Heart right ventricle (tissue), 16 donors: ENCODE results near the gene STK4. TPM values are rescaled to one million over a fixed set of nuclear protein-coding genes. Genes with fewer than 3 reads are reported as not detected.

Source experiments
- ATAC-seq, 8 donors: fragments of 200-7000 bp; cut with Tn5 transposase; one replicate each; pipeline ENCODE4 v1.9.1; 2020; ENCODE audit warnings: mild to moderate bottlenecking in 8 of 8, moderate library complexity in 8 of 8, moderate number of reproducible peaks in 1 of 8
- DNase-seq, 2 donors: peaks; one replicate each; pipeline ENCODE4 v3.0.0-alpha.2; 2020
- H3K27ac ChIP-seq, 10 donors: fragments of 200-600 bp; sonication (generic) in 2 of 10; one replicate each; pipeline versions ENCODE4 v1.5.0 to v1.8.0; 2020 to 2022; ENCODE audit warnings: mild to moderate bottlenecking in 3 of 10
- H3K27me3 ChIP-seq, 7 donors: fragments of 200-600 bp; one replicate each; pipeline ENCODE4 v1.8.0; 2021 to 2022; ENCODE audit warnings: mild to moderate bottlenecking in 2 of 7
- H3K36me3 ChIP-seq, 9 donors: fragments of 200-600 bp; sonication (generic) in 1 of 9; one replicate each; pipeline versions ENCODE4 v1.5.0 to v1.8.0; 2020 to 2022; ENCODE audit warnings: mild to moderate bottlenecking in 2 of 9
- H3K4me1 ChIP-seq, 9 donors: fragments of 200-600 bp; sonication (generic) in 1 of 9; one replicate each; pipeline versions ENCODE4 v1.5.0 to v1.8.0; 2020 to 2022; ENCODE audit warnings: mild to moderate bottlenecking in 4 of 9
- H3K4me3 ChIP-seq, 10 donors: fragments of 200-600 bp; sonication (generic) in 2 of 10; one replicate each; pipeline versions ENCODE4 v1.5.0 to v1.8.0; 2020 to 2022; ENCODE audit warnings: mild to moderate bottlenecking in 7 of 10, moderate library complexity in 2 of 10
- H3K9me3 ChIP-seq, 11 donors: fragments of 200-600 bp in 10 of 11; sonication (generic) in 2 of 11; one replicate each; pipeline versions ENCODE4 v1.5.0 to v1.8.0; 2013 to 2022; ENCODE audit warnings: mild to moderate bottlenecking in 2 of 11, control low read depth in 1 of 11, moderate library complexity in 1 of 11
- WGBS, 2 donors: extraction: QIAGEN DNeasy Blood & Tissue Kit; methylation state at CpG; one replicate each; pipeline ENCODE4 v1.1.7; 2013; ENCODE audit warnings: inconsistent platforms in 1 of 2; 5-methylcytosine and 5-hydroxymethylcytosine counted together
- intact Hi-C, 10 donors: fragments of 100-400 bp; cut with DNase I; formaldehyde crosslinking; loops; one replicate each; pipeline versions ENCODE4 v1.11.1 to v1.14.2; 2022
- polyA plus RNA-seq, 2 donors: library from polyadenylated mRNA; stranded (reverse); fragments of 200-250 nt; gene quantifications; one replicate each; pipeline ENCODE4 v1.2.3, GENCODE V29; 2013
- total RNA-seq, 10 donors: library from RNA; stranded (reverse); fragmentation: NEBNext Ultra II Directional in 3 of 10; extraction: Animal tissue kit (Norgen Biotek cat#: 25700) in 3 of 10; gene quantifications; one replicate each; pipeline versions ENCODE4 v1.2.1 to v1.2.4, GENCODE V29; 2021 to 2023
- TF ChIP-seq, protein P1 (sequence below), 9 donors: fragments of 200-600 bp; sonication (generic) in 2 of 9; IDR thresholded peaks; one replicate each; pipeline versions ENCODE4 v1.5.0 to v1.8.0; 2021 to 2022; ENCODE audit warnings: antibody characterized with exemption in 9 of 9, mild to moderate bottlenecking in 5 of 9, moderate library complexity in 1 of 9
- donor health status: Arrhythmogenic right ventricular cardiomyopathy.
- donor health status: ischemic (EF 13 %, LVEDD 7.1; RV severe dilation, severe dysfunction).
- donor health status: healthy with polysubstance abuse.
- donor health status: DM: no; HTN: yes; CAD: no.
- donor health status: DM: no; HTN: no; CAD: no.
- donor health status: ischemic (EF 25% LVEDD 6.9; RV normal size, moderate dysfunction).
- donor health status: ischemic (EF 25% LVEDD 5.7; RV mildly dilated, moderate dysfunction).
- donor health status: healthy.
- donor health status: DM: yes; HTN: yes; CAD: no.
- donor health status: Ischemic cardiomyopathy.
- donor health status: ischemic (EF 35%, LVEDD 5.7; RV mildly dilated, moderate dysfunction).
- donor health status: nonischemic (EF 11% LVEDD 7.7; RV severe dilation, severe dysfunction).
- donor health status: DM: yes; HTN: yes; CAD: no.
- donor health status: PGD.
- donor health status: ischemic (EF 29% LVEDD 5.4; RV normal size, mild dysfunction).
- donor health status: nonischemic (EF 23%, LVEDD 6.1; RV moderate dilation, normal function).

Gene STK4
- total and polyA plus RNA-seq, 12 donors: 3.7 to 18.1 (median 8.1) TPM

DNA sequence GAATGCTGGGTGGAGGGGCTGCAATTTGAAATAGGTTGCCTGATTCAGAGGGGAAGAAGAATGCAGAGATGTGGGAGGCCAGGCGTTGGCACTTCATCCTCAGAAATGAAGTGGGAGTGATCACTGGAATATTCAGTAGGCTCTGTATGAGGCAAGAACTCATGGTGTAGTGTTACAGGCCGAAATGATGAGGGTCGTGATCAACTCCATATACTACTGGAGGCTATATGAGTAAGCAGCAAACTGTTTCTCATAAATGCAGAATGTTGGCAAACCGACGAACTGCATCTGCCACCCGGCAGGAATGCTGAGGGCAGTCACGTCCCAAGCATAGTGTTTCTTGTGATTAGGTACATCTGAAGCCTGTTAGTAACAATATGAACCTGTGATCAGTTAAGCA is 121.9 kb downstream of the STK4 start:
- H3K27ac ChIP-seq: no peak overlapping the region
- TF ChIP-seq, protein P1, sequence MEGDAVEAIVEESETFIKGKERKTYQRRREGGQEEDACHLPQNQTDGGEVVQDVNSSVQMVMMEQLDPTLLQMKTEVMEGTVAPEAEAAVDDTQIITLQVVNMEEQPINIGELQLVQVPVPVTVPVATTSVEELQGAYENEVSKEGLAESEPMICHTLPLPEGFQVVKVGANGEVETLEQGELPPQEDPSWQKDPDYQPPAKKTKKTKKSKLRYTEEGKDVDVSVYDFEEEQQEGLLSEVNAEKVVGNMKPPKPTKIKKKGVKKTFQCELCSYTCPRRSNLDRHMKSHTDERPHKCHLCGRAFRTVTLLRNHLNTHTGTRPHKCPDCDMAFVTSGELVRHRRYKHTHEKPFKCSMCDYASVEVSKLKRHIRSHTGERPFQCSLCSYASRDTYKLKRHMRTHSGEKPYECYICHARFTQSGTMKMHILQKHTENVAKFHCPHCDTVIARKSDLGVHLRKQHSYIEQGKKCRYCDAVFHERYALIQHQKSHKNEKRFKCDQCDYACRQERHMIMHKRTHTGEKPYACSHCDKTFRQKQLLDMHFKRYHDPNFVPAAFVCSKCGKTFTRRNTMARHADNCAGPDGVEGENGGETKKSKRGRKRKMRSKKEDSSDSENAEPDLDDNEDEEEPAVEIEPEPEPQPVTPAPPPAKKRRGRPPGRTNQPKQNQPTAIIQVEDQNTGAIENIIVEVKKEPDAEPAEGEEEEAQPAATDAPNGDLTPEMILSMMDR (IDR thresholded peaks at IDR 0.05): no peak
- H3K27me3 ChIP-seq: no peaks in the 10 kb centered on the region
- peaks cover 0 to 5% (median 0%) of the 10 kb centered on the region in 9 donors for H3K36me3 ChIP-seq
- DNase-seq (no peak), ATAC-seq (no peak)
- H3K4me3 ChIP-seq: no peak overlapping the region
- no peaks in the 10 kb centered on the region for H3K4me1 ChIP-seq
- H3K9me3 ChIP-seq: peaks cover 0 to 1% (median 0%) of the 10 kb centered on the region in 11 donors
- intact Hi-C loops: no loop called here
- 80 to 81% methylated on average over 7 of the region's 7 CpGs for WGBS, 2 donors

DNA sequence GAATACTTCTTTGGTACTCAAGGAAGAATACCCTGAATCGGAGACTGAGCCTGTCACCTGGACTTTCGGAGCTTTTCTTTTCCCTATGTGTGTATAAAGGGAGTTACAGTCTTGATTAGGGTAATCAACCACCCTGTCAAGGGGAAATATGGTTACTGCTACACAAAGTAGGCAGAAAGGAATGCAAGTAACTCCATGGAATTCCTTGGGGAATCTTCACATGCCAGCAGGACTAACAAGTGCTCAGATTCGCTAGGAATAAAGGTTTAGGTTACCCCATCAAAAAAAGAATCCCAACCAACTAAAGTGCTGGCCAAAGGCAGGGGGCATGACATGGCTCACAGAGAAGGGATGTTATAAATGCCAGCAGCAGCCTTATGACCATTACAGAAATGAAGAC is 124.2 kb downstream of the STK4 start:
- Histone ChIP-seq H3K36me3 (peaks cover 0 to 5% (median 0%) of the 10 kb centered on the region in 9 donors), H3K27ac (no peak overlapping the region), H3K4me1 (no peaks in the 10 kb centered on the region), H3K4me3 (no peak overlapping the region), H3K9me3 (no peaks in the 10 kb centered on the region), H3K27me3 (peaks cover 0 to 6% (median 0%) of the 10 kb centered on the region in 7 donors)
- TF ChIP-seq, protein P1 (IDR thresholded peaks at IDR 0.05): no peak
- 89 to 94% methylated on average over 3 of the region's 3 CpGs for WGBS, 2 donors
- ATAC-seq (no peak), DNase-seq (no peak)
- intact Hi-C loops: loop anchor here in 4 of 10 donors (5.0 to 10.0 kb wide), 3 partner anchors 43 to 78 kb away; no protein-coding TSS in a partner anchor

DNA sequence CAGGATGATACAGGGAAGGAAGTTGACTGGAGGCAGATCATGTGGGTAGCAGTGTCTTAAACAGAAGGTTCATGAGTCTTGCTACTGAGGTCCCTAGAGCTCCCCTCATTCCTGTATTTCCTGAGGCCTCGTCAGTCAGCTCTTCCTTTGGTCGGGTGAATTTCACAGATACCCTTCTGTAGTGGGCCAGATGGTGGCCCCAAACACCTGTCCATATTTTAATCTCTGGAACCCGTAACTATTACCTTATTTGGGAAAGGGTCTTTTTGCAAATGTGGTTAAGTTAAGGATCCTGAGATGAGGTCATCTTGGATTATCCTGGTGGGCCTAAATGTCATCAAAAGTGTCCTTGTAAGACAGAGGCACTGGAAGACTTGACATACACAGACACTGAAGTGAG is 125.1 kb downstream of the STK4 start:
- TF ChIP-seq, protein P1 (IDR thresholded peaks at IDR 0.05): no peak
- Histone ChIP-seq H3K4me1 (no peaks in the 10 kb centered on the region), H3K9me3 (no peaks in the 10 kb centered on the region), H3K4me3 (no peak overlapping the region), H3K36me3 (peaks cover 0 to 5% (median 0%) of the 10 kb centered on the region in 9 donors), H3K27me3 (peaks cover 0 to 14% (median 5%) of the 10 kb centered on the region in 7 donors), H3K27ac (no peak overlapping the region)
- intact Hi-C loops: loop anchor here in 4 of 10 donors (5.0 to 10.0 kb wide), 3 partner anchors 44 to 79 kb away; no protein-coding TSS in a partner anchor
- WGBS, 2 donors: 81 to 85% methylated on average over 3 of the region's 3 CpGs
- DNase-seq (no peak), ATAC-seq (no peak)

DNA sequence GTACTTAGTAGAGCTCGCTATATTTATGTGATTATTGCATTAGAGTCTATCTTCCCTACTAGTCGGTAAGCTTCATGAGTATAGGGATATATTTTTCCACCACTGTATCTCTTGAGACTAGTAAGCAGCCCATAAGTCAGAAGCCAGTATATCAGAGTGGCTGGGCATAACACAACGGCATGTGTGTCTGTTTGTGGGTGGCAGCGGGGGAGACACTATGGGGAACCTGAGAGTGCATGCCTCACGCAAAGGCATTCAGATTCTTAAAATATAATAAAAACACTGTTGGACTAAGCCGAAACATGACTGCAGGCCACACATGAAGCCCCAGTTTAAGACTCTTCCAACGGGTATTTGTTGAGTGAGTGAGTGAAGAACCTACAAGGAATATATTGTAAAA is 126.6 kb downstream of the STK4 start:
- Histone ChIP-seq H3K27ac (no peak overlapping the region), H3K4me1 (peaks cover 0 to 5% (median 3%) of the 10 kb centered on the region in 9 donors), H3K9me3 (no peaks in the 10 kb centered on the region), H3K27me3 (peaks cover 0 to 30% (median 20%) of the 10 kb centered on the region in 7 donors), H3K4me3 (no peak overlapping the region), H3K36me3 (peaks cover 0 to 5% (median 0%) of the 10 kb centered on the region in 9 donors)
- intact Hi-C loops: loop anchor here in 4 of 10 donors (5.0 to 10.0 kb wide), 3 partner anchors 46 to 81 kb away; no protein-coding TSS in a partner anchor
- ATAC-seq (no peak), DNase-seq (no peak)
- WGBS, 2 donors: 88 to 90% methylated on average over 7 of the region's 7 CpGs
- TF ChIP-seq, protein P1 (IDR thresholded peaks at IDR 0.05): no peak
